Suprapubic skin (tissue), 4 donors: ENCODE data around the gene RAB40B.

Experiments used
- CTCF ChIP-seq, 2 donors: fragments of 200-600 bp in 1 of 2; fragments of 450-650 bp in 1 of 2; sonication (generic) in 1 of 2; IDR thresholded peaks; one replicate each; pipeline ENCODE4 v1.5.1; 2016 to 2019; ENCODE audit warnings: antibody characterized with exemption in 2 of 2, mild to moderate bottlenecking in 1 of 2, moderate library complexity in 1 of 2
- POLR2A ChIP-seq, 2 donors: fragments of 450-650 bp; IDR thresholded peaks; one replicate each; pipeline ENCODE4 v1.6.1; 2017; ENCODE audit warnings: antibody characterized with exemption in 2 of 2, mild to moderate bottlenecking in 2 of 2, moderate library complexity in 2 of 2
- POLR2AphosphoS5 ChIP-seq, 3 donors: sonication (generic); formaldehyde crosslinking; IDR thresholded peaks; one replicate each; pipeline ENCODE4 v1.6.1; 2017; ENCODE audit warnings: antibody characterized with exemption in 3 of 3

GRCh38 chr17:82683534-82683933 lies 15.0 kb downstream of the RAB40B start:
- TF ChIP-seq POLR2AphosphoS5 (IDR thresholded peaks at IDR 0.05) (no peak), CTCF (IDR thresholded peaks at IDR 0.05) (no peak), POLR2A (IDR thresholded peaks at IDR 0.05) (no peak)
